Neural cell (in vitro differentiated cells): ENCODE measurements around the gene CFAP92. TPM values are rescaled to one million over a fixed set of nuclear protein-coding genes. Genes with fewer than 3 reads are reported as not detected.

Experiments
- H2AFZ ChIP-seq: fragments of 200-600, 300-800 bp; sonication (generic), shearing (Covaris generic); 2 replicates; pipeline ENCODE4 v1.6.0; 2014; ENCODE audit warnings: low read depth, mild to moderate bottlenecking, antibody characterized with exemption, low read length, moderate library complexity
- H3F3A ChIP-seq: fragments of 200-600 bp; shearing (Covaris generic); 2 replicates; pipeline ENCODE4 v1.6.1; 2016; ENCODE audit warnings: mild to moderate bottlenecking, moderate library complexity, mixed read lengths, antibody characterized with exemption, low read length; ENCODE audit not compliant: insufficient read depth, poor library complexity, severe bottlenecking
- H3K27ac ChIP-seq: fragments of 200-600, 300-800 bp; sonication (generic), shearing (Covaris generic); 2 replicates; pipeline ENCODE4 v1.5.1; 2014; ENCODE audit warnings: mild to moderate bottlenecking, low read length, moderate library complexity
- H3K27me3 ChIP-seq: fragments of 300-800, 200-600 bp; sonication (generic), shearing (Covaris generic); 2 replicates; pipeline ENCODE4 v1.6.0; 2014; ENCODE audit warnings: mild to moderate bottlenecking, low read depth, low read length, moderate library complexity; ENCODE audit not compliant: insufficient read depth
- H3K36me3 ChIP-seq: fragments of 300-800, 200-600 bp; sonication (generic), shearing (Covaris generic); 2 replicates; pipeline ENCODE4 v1.5.1; 2014; ENCODE audit warnings: mild to moderate bottlenecking, antibody characterized with exemption, low read length, moderate library complexity; ENCODE audit not compliant: insufficient read depth
- H3K4me2 ChIP-seq: fragments of 300-800, 200-600 bp; sonication (generic), shearing (Covaris generic); 2 replicates; pipeline ENCODE4 v1.6.0; 2014; ENCODE audit warnings: mild to moderate bottlenecking, low read length
- H3K4me3 ChIP-seq: fragments of 300-800, 200-600 bp; sonication (generic), shearing (Covaris generic); 2 replicates; pipeline ENCODE4 v1.5.1; 2014; ENCODE audit warnings: mild to moderate bottlenecking, low read length, moderate library complexity
- H3K79me2 ChIP-seq: fragments of 200-600 bp; shearing (Covaris generic); replicated peaks from 2 replicates; pipeline ENCODE4 v1.6.0; 2014; ENCODE audit warnings: mild to moderate bottlenecking, low read length, moderate library complexity; ENCODE audit not compliant: insufficient read depth
- H3K9ac ChIP-seq: fragments of 300-800, 200-600 bp; sonication (generic), shearing (Covaris generic); 2 replicates; pipeline ENCODE4 v1.6.1; 2016; ENCODE audit warnings: mild to moderate bottlenecking, low read length, mixed read lengths
- H3K9me2 ChIP-seq: fragments of 200-600 bp; shearing (Covaris generic); 2 replicates; pipeline ENCODE4 v1.6.1; 2016; ENCODE audit warnings: mild to moderate bottlenecking, low read length, mixed read lengths; ENCODE audit not compliant: insufficient read depth
- H3K9me3 ChIP-seq: fragments of 200-600, 300-800 bp; sonication (generic), shearing (Covaris generic); 2 replicates; pipeline ENCODE4 v1.6.1; 2016; ENCODE audit warnings: mild to moderate bottlenecking, mixed run types, low read length, moderate library complexity, mixed read lengths
- H4K20me1 ChIP-seq: fragments of 200-600 bp; shearing (Covaris generic); 2 replicates; pipeline ENCODE4 v1.6.1; 2016; ENCODE audit warnings: mild to moderate bottlenecking, mixed run types; ENCODE audit not compliant: insufficient read depth
- CTCF ChIP-seq: fragments of 450-650 bp; IDR thresholded peaks from 2 replicates; pipeline ENCODE4 v1.5.1; 2014; ENCODE audit warnings: antibody characterized with exemption, mild to moderate bottlenecking, moderate library complexity; ENCODE audit not compliant: poor library complexity, severe bottlenecking
- EP300 ChIP-seq: fragments of 450-650 bp; conservative IDR thresholded peaks from 2 replicates; pipeline ENCODE4 v1.6.1; 2014; ENCODE audit warnings: antibody characterized with exemption, mild to moderate bottlenecking, moderate library complexity; ENCODE audit not compliant: poor library complexity, severe bottlenecking
- EZH2 ChIP-seq: fragments of 200-600, 300-800 bp; shearing (Covaris generic), sonication (generic); IDR thresholded peaks from 2 replicates; pipeline ENCODE4 v1.6.1; 2014; ENCODE audit warnings: antibody characterized with exemption, low read length, borderline replicate concordance, mild to moderate bottlenecking; ENCODE audit not compliant: insufficient read depth, poor library complexity, severe bottlenecking
- MXI1 ChIP-seq: fragments of 450-650 bp; conservative IDR thresholded peaks from 2 replicates; pipeline ENCODE4 v1.6.1; 2014; ENCODE audit warnings: antibody characterized with exemption, mild to moderate bottlenecking; ENCODE audit not compliant: poor library complexity, severe bottlenecking
- POLR2AphosphoS5 ChIP-seq: IDR thresholded peaks from 2 replicates; pipeline ENCODE4 v1.6.1; 2012
- RAD21 ChIP-seq: fragments of 450-650 bp; conservative IDR thresholded peaks from 2 replicates; pipeline ENCODE4 v1.6.1; 2014; ENCODE audit warnings: antibody characterized with exemption, mild to moderate bottlenecking, moderate library complexity
- SMC3 ChIP-seq: fragments of 450-650 bp; conservative IDR thresholded peaks from 2 replicates; pipeline ENCODE4 v1.6.1; 2014; ENCODE audit warnings: antibody characterized with exemption, mild to moderate bottlenecking, moderate library complexity; ENCODE audit not compliant: poor library complexity
- TAF1 ChIP-seq: IDR thresholded peaks from 2 replicates; pipeline ENCODE4 v1.6.1; 2012; ENCODE audit warnings: low read depth
- polyA plus RNA-seq: library from polyadenylated mRNA; depleted of rRNA; stranded (reverse); fragments of >200 nt; gene quantifications from 2 replicates; pipeline ENCODE4 v1.2.3, GENCODE V29; 2014
- TF ChIP-seq, protein P1 (sequence below): IDR thresholded peaks from 2 replicates; pipeline ENCODE4 v1.6.1; 2012; ENCODE audit warnings: borderline replicate concordance

CFAP92 gene
- polyA plus RNA-seq, 1 donor from 2014 or later: 0.69 TPM

- no peak overlapping the region for H3K27ac ChIP-seq
These were observed 16.6 kb upstream of the CFAP92 start for GRCh38 chr3:129010310-129010956.

DNA sequence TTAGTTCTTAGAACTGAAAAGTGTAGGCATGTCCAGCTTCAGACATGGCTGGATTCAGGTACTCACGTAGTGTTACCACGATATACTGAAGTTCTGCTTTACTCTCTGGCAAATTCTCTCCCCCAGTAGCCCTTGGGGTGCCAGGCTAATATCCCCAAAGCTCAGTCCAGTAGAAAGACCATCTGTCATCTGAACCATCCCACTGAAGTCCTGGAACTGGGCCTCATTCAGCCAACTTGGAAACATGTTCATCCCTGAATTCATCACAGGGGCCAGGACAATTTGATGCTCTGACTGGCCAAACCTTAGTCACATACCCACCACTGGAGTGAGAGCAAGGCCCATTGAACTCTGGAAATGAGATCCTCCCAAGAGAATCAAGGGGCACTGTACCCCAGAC, 15.4 kb upstream of the CFAP92 start:
- Histone ChIP-seq H3K36me3 (no peaks in the 10 kb centered on the region), H2AFZ (no peak overlapping the region), H3K4me3 (no peak overlapping the region), H3K27me3 (peaks cover 5% of the 10 kb centered on the region), H3K27ac (no peak overlapping the region), H3K9me2 (no peaks in the 10 kb centered on the region), H3K9ac (no peak overlapping the region), H4K20me1 (no peaks in the 10 kb centered on the region), H3K4me2 (no peak overlapping the region), H3K79me2 (no peaks in the 10 kb centered on the region), H3K9me3 (no peaks in the 10 kb centered on the region), H3F3A (no peaks in the 10 kb centered on the region)
- TF ChIP-seq RAD21: no peak
- TF ChIP-seq, protein P1, sequence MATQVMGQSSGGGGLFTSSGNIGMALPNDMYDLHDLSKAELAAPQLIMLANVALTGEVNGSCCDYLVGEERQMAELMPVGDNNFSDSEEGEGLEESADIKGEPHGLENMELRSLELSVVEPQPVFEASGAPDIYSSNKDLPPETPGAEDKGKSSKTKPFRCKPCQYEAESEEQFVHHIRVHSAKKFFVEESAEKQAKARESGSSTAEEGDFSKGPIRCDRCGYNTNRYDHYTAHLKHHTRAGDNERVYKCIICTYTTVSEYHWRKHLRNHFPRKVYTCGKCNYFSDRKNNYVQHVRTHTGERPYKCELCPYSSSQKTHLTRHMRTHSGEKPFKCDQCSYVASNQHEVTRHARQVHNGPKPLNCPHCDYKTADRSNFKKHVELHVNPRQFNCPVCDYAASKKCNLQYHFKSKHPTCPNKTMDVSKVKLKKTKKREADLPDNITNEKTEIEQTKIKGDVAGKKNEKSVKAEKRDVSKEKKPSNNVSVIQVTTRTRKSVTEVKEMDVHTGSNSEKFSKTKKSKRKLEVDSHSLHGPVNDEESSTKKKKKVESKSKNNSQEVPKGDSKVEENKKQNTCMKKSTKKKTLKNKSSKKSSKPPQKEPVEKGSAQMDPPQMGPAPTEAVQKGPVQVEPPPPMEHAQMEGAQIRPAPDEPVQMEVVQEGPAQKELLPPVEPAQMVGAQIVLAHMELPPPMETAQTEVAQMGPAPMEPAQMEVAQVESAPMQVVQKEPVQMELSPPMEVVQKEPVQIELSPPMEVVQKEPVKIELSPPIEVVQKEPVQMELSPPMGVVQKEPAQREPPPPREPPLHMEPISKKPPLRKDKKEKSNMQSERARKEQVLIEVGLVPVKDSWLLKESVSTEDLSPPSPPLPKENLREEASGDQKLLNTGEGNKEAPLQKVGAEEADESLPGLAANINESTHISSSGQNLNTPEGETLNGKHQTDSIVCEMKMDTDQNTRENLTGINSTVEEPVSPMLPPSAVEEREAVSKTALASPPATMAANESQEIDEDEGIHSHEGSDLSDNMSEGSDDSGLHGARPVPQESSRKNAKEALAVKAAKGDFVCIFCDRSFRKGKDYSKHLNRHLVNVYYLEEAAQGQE: no peak
- TF ChIP-seq POLR2AphosphoS5: no peak
- no peak for TF ChIP-seq SMC3
- no peak for TF ChIP-seq EP300
- no peak for TF ChIP-seq TAF1
- TF ChIP-seq MXI1: no peak
- TF ChIP-seq CTCF: no peak

More at GRCh38 chr3:129010310-129010956, 16.6 kb upstream of the CFAP92 start:
- H3K4me3 ChIP-seq: no peak overlapping the region
- no peaks in the 10 kb centered on the region for H3F3A ChIP-seq
- no peaks in the 10 kb centered on the region for H3K9me3 ChIP-seq
- H3K79me2 ChIP-seq: no peaks in the 10 kb centered on the region
- TF ChIP-seq MXI1 (no peak), EP300 (no peak), TAF1 (no peak), POLR2AphosphoS5 (no peak), RAD21 (no peak), CTCF (no peak), EZH2 (no peak), SMC3 (no peak)
- TF ChIP-seq, protein P1: no peak
- no peak overlapping the region for H3K4me2 ChIP-seq
- H2AFZ ChIP-seq: no peak overlapping the region
- H3K36me3 ChIP-seq: no peaks in the 10 kb centered on the region
- no peaks in the 10 kb centered on the region for H3K27me3 ChIP-seq
- no peaks in the 10 kb centered on the region for H3K9me2 ChIP-seq
- H3K9ac ChIP-seq: no peak overlapping the region
- no peaks in the 10 kb centered on the region for H4K20me1 ChIP-seq
